IPS DF 4.7 (cell line): ENCODE measurements around the gene UACA.
"Not testable (repeated sequence)": the region's sequence is repeated elsewhere in the genome, so short reads cannot be mapped to it uniquely, and the experiment has no call there.

ENCODE experiments used
- DNase-seq: peaks from one replicate; pipeline ENCODE4 v3.0.0-alpha.2; 2013; ENCODE audit warnings: low spot score; ENCODE audit errors: extremely low read depth

The UACA gene

GRCh38 chr15:70663069-70663468 lies 100.3 kb downstream of the UACA start:
- DNase-seq, result not testable (repeated sequence)

- no peak for DNase-seq
Measured at GRCh38 chr15:70659662-70660061, 103.7 kb downstream of the UACA start.

DNA sequence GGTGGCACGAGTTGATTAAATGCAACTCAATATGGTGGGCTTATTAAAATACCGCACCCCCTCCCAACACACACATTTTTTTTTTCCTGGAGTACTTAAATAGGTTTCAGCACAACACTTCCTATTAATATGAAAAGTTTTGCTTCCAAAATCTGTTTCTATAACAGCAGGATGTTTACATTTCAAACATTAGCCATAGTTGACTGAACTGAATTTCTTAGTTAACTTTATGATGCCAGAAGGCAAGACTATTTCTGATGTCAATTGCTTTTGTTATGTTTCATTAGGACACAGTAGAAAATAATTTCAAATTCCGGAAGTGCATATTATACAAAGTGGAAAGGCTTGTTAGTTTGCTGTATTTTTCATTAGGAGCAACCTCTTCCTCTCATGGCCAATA lies 104.7 kb downstream of the UACA start:
- no peak for DNase-seq

- DNase-seq, result no peak
Measured at GRCh38 chr15:70653426-70653825, 109.9 kb downstream of the UACA start.

GRCh38 chr15:70652341-70652740 lies 111.0 kb downstream of the UACA start:
- DNase-seq, result no peak

DNA sequence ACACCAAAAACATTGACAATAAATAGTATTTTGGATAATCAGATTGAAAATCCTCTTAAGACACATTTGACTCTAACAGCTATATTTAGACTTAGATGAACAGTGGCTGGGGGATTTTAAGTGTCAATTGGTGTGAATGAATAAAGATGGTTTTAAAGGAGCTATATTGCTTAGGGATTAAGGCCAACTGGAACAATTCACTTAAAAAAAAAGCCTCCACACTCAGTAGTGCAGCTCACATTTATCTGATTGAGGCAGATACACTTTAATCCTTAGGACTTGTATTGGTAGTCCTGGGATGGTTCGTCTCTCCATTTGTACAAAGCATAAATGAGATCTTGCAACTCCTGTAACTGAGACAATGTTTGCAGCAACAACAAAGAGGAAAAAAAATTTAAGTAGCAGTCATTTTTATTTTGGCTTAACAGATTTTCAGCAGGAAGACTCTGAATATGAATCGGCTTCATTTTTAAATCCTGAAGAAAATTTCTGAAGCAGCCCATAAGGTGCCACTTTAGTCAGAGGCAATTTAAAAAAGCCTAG lies 112.0 kb downstream of the UACA start:
- no peak for DNase-seq

- no peak for DNase-seq
Measured at GRCh38 chr15:70650567-70651302, 112.6 kb downstream of the UACA start.

DNA sequence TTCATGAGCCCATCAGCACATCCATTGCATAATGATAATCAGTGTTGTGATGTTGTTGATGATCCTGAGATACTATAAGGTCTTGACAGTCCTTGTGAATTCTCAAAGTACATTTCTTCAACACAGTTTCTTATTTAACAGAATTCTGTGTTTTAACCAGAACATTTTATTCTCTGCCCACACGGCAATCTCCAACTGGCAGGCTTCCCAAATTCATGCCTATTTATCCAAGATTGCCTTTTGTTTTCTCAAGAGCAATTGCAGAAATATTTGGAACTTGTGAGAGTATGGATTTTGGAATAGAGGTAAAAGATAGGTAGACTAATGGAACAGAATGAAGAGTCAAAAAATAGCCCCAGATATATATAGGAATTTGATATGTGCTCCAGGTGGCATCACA lies 116.0 kb downstream of the UACA start:
- no peak for DNase-seq

DNA sequence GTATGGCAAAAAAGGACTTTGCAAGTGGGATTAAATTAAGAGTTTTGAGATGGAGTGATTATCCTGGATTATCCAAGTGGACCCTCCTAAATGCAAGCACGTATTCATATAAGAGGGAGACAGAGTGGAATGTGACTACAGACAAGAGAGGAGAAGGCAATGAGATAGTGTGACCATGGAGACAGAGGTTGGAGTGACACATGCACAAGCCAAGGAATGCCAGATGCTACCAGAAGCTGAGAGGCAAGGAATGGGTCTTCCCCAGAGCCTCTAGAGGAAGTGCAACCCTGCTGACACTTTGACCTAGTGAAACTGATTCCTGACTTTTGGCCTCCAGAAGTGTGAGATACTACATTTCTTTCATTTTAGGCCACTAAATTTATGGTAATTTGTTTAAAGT lies 117.2 kb downstream of the UACA start:
- no peak for DNase-seq

DNA sequence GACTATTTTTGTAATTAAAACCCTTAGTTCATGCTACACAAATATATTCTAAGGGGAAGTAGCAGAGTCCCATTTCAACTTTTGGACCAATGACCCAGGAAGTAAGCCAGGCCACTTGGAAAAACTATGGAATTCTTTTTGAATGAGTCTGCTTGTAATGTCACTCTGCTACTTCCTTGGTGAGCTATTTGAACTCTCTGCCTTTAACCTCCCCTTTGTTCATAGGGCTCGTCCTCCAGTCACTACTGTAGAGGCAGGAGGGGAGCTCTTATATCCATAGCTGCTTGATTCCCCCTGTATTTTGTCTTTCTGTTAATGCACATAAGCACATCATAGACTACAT lies 119.6 kb downstream of the UACA start:
- DNase-seq, result no peak

- DNase-seq, result no peak
Measured at GRCh38 chr15:70643106-70643782, 120.1 kb downstream of the UACA start.

DNA sequence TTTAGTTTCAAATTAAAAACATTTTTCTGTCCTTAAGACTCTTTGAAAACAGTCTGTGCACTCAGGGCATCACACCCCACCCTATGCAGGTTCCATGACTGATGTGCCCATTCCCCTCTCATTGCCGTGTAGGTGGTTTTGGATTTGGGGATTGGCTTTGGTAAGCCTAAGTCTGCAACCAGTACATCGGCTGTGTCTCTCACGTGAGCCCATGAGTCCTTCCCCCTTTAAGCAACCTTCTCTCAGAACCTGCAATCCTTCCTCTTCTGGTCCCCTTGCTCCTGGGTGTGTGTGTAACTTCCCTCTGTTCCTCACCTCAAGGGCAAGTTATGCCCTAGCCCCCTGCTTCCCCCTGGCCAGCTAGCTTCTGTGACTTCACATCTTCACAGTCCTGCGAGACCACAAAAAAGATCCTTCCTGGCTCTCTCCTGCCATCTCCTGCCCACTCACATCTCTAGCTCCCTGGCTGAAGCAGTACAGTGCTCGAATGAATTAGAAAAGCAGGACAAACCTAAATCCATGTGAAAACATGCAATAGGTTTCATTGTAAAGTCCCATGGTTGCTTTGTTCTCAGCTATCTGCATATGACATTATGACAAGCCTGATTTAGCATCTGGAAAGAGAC lies 126.7 kb downstream of the UACA start:
- no peak for DNase-seq

DNA sequence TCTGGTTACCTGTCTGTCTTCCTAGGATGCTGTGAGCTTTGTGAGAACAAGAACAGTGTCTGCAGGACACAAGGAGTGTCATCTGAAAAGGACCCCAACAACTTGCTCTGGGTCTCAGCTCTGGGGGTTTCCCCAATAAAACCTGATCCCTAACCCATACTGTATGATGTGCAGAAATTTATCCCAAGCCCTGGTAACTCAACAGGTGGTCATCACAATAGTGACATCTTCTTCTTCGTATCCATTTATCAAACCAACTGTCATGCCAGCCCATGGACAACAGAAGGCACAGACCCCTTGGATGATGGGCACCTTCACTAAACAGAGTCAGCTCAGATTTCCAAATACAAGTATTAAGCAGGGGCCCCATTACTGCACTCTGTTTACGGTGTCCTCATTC lies 127.5 kb downstream of the UACA start:
- no peak for DNase-seq

GRCh38 chr15:70633991-70634390 lies 129.4 kb downstream of the UACA start:
- no peak for DNase-seq

DNA sequence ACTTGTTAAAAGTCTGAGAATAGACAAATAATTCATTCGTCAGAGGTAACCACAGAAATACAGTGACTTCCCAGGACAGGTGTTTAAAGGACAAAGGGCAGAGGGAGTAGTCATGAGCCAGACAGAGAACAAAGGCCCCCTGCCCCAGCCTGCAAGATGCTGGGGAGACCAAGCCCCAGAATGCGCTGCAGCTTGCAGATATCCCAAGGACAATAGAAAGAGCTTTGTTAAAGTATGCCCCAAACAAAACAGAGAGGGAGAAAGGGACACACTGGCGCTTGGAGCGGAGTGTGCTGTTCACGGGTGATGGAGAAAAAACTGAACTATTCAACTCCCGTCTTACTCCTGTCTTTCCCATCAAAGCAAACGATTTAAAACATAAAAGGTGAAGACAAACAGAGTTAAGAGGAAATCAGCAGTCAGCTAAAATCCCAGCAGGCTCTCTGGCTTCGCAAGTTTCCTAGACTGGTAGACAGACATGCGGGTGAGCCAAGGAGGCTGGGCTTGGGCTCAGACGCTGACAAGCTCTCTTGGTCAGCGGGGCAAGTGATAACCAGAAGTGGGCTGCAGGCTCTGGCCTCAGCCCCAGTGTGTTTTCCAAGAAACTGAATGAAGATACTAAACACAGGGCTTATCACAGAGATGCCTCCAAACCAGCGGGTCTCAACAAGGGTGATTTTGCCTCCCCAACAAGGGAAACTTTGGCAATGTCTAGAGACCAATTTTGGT lies 130.1 kb downstream of the UACA start:
- DNase-seq, result no peak

GRCh38 chr15:70632491-70633102 lies 130.8 kb downstream of the UACA start:
- no peak for DNase-seq

DNA sequence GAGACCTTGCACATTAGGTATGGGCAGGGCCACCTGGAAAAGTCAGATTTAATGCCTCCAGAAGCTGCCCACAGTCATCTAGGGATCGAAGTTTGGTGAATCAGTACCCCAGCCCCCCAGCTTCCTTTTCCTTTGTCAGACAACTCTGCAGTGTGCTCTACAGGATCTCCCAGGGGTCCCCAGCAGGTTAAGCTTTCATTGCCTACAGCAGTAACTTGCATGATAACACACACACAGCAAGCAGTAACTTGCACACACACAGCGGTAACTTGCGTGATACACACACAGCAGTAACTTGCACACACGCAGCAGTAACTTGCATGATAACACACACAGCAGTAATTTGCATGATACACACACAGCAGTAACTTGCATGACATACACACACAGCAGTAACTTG lies 131.3 kb downstream of the UACA start:
- no peak for DNase-seq

DNA sequence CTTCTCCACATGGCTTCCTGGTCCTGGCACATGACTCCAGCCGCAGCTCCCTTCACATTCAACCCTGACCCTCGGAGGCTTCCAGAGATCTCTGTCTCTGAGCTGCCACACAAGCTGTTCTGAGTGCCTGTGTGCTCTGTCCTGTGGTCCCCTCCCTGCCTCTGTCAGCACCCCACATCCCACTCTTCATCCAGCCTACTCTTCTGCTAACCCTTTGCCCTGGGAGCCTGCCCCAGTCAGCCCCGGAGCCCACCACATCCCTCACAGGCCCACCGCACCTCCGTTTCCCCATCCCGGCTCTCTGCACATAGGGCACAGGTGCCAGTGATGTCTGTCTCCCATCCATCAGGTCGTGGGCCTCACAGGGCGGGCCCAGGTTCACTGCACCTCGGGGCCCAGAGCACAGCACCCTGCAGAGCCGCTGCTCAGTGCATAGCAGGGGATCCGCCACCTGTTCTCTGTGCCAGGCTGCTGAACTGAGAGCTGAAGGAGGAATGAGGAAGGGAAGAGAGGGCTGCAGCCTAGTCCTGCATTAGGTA lies 133.6 kb downstream of the UACA start:
- DNase-seq, result no peak

DNA sequence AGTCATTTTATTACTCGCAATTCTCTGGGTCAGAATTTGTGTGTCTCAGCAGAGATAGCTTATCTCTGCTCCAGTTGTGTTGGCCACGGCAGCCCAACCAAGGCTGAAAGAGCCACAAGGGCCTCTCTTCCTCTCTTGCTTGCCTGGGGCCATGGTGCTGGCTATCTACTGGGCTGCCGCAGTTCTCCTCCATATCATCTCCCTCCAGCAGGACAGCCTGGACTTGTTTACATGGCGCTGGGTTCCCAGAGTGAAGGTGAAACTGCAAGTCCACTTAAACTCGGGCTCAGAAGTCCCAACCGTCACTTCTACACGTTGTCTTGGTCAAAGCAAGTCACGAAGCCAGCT lies 134.8 kb downstream of the UACA start:
- no peak for DNase-seq

GRCh38 chr15:70627734-70628548 lies 135.4 kb downstream of the UACA start:
- DNase-seq, result no peak
